T-helper 2 cell treated with Interferon-gamma antibody and Interleukin-4, amounts not matched to agents 5 μg/mL and 100 μg/mL, for 36 hours (primary cell): Measurements from ENCODE around the gene NECTIN2.
"Not testable (repeated sequence)": the region's sequence is repeated elsewhere in the genome, so short reads cannot be mapped to it uniquely, and the experiment has no call there.

Experiments used
- DNase-seq: peaks from one replicate; pipeline ENCODE4 v3.0.0; 2021; ENCODE audit warnings: low spot score
- H3K27ac Mint-ChIP-seq: one replicate; pipeline ENCODE4 v1.8.0; 2021; ENCODE audit warnings: mild to moderate bottlenecking, mixed read lengths
- H3K27me3 Mint-ChIP-seq: one replicate; pipeline ENCODE4 v1.8.0; 2021; ENCODE audit warnings: low read depth, mixed read lengths
- H3K36me3 Mint-ChIP-seq: one replicate; pipeline ENCODE4 v1.8.0; 2021; ENCODE audit warnings: low read depth, mixed read lengths
- H3K4me1 Mint-ChIP-seq: one replicate; pipeline ENCODE4 v1.8.0; 2021; ENCODE audit warnings: low read depth, mixed read lengths
- H3K4me3 Mint-ChIP-seq: one replicate; pipeline ENCODE4 v1.8.0; 2022; ENCODE audit warnings: mild to moderate bottlenecking, moderate library complexity, mixed read lengths
- H3K9me3 Mint-ChIP-seq: one replicate; pipeline ENCODE4 v1.8.0; 2021; ENCODE audit warnings: mixed read lengths

Gene NECTIN2

DNA sequence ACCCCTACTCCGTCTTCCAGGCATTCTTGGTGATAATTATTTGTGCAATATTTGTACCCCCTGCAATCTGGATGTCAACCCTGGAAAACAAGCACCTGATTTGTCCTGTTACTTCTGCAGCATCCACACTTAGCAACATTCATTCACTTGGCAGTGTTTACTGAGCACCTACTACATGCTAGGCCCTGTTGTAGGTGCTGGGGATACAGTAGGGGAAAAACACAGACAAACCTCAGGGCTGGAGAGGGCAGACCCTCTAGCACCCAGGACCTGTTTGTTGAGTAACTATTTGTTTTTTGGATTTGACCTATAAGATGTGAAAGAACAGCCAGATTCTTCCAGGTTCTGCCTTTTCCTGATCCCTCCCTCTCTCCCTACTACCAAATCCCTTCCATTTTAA, 9.5 kb downstream of the NECTIN2 start:
- Mint-ChIP-seq H3K9me3 (no peaks in the 10 kb centered on the region), H3K36me3 (no peaks in the 10 kb centered on the region), H3K4me1 (peaks cover 3% of the 10 kb centered on the region), H3K4me3 (no peak overlapping the region), H3K27me3 (peaks cover 6% of the 10 kb centered on the region), H3K27ac (no peak overlapping the region)
- DNase-seq, result no peak

DNA sequence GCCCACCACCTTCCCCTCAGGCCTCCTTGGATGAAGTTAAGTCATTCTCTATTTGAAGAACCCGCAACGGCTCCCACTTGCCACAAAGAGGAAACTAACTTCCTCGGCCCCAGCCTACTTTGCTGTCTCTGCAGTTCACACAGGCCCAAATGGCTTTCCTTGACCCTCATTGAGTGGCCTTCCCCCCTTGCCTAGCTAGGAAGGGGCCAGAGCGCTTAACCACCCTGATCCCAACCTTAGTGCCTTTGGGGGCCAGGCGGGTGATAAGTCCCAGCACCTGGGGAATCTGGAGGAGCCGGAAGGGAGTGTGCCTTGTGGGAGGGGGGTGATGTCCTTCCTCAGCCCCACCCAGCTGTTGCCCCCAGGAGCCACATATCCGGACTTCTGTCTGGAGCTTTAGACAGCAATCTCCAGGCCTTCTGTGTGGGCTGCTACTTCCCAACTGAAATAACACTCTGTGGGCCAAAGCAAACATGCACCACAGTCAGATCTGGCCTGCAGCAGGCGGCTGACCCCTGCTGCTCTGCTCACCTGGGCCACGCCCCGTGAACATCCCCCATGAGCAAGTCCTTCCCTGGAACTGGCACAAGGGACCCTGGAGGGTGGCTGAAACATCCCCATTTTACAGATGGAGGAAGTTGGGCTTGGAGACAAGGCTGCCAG, 10.5 kb downstream of the NECTIN2 start:
- no peak overlapping the region for H3K4me3 Mint-ChIP-seq
- no peaks in the 10 kb centered on the region for H3K36me3 Mint-ChIP-seq
- no peaks in the 10 kb centered on the region for H3K9me3 Mint-ChIP-seq
- peaks cover 3% of the 10 kb centered on the region for H3K4me1 Mint-ChIP-seq
- H3K27ac Mint-ChIP-seq, result no peak overlapping the region
- DNase-seq, result no peak
- H3K27me3 Mint-ChIP-seq, result peaks cover 6% of the 10 kb centered on the region

DNA sequence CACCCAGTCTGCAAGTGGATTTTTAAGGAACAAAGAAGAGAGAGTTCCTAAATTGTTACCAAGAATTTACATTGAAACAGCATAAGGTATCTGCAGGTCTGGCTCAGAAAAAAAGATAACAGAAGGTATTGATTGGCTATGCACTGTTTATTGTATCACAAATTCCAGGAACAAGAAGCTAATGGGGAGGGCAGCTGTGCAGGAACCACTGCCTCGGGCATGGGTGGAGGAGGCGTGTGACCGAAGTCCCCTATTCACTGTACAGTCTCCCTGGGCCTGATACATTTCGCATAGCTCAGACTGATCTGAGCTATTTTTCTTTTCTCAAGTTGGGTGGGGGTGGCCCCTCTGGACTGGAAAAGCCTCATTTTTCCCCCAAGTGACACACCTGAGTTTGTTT, 11.7 kb downstream of the NECTIN2 start:
- peaks cover 3% of the 10 kb centered on the region for H3K4me1 Mint-ChIP-seq
- no peak for DNase-seq
- no peaks in the 10 kb centered on the region for H3K9me3 Mint-ChIP-seq
- H3K27ac Mint-ChIP-seq, result no peak overlapping the region
- peaks cover 2% of the 10 kb centered on the region for H3K27me3 Mint-ChIP-seq
- H3K36me3 Mint-ChIP-seq, result no peaks in the 10 kb centered on the region
- no peak overlapping the region for H3K4me3 Mint-ChIP-seq

DNA sequence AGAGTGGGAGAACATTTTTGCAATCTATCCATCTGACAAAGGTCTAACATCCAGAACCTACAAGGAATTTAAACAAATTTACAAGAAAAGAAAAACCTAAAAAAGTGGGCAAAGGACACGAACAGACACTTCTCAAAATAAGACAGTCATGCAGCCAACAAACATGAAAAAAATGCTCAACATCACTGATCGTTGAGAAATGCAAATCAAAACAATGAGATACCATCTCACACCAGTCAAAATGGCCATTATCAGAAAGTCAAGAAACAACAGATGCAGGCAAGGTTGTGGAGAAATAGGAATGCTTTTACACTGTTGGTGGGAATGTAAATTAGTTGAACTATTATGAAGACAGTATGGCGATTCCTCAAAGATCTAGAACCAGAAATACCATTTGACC, 15.5 kb downstream of the NECTIN2 start:
- H3K27ac Mint-ChIP-seq, result not testable (repeated sequence)

DNA sequence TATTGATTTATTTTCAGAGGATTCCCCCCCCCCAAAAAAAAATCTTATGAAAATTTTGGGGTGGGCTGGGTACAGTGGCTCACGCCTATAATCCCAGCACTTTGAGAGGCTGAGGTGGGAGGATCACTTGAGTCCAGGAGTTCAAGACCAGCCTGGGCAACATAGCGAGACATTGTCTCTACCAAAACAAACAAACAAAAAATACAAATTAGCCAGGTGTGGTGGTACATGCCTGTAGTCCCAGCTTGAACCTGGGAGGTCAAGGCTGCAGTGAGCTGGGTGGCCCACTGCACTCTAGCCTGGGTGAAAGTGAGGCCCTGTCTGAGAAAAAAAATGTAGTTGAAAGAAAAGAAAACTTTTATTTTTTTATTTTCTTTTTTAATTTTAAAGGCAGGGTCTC, 17.9 kb downstream of the NECTIN2 start:
- Mint-ChIP-seq H3K4me1 (peaks cover 3% of the 10 kb centered on the region), H3K36me3 (no peaks in the 10 kb centered on the region), H3K27me3 (no peaks in the 10 kb centered on the region), H3K4me3 (no peak overlapping the region), H3K9me3 (no peaks in the 10 kb centered on the region), H3K27ac (no peak overlapping the region)
- DNase-seq, result no peak

More for the DNA sequence above, 15.5 kb downstream of the NECTIN2 start:
- H3K27me3 Mint-ChIP-seq, DNase-seq, H3K36me3 Mint-ChIP-seq, H3K4me3 Mint-ChIP-seq, H3K4me1 Mint-ChIP-seq, H3K9me3 Mint-ChIP-seq: not testable (repeated sequence)

DNA sequence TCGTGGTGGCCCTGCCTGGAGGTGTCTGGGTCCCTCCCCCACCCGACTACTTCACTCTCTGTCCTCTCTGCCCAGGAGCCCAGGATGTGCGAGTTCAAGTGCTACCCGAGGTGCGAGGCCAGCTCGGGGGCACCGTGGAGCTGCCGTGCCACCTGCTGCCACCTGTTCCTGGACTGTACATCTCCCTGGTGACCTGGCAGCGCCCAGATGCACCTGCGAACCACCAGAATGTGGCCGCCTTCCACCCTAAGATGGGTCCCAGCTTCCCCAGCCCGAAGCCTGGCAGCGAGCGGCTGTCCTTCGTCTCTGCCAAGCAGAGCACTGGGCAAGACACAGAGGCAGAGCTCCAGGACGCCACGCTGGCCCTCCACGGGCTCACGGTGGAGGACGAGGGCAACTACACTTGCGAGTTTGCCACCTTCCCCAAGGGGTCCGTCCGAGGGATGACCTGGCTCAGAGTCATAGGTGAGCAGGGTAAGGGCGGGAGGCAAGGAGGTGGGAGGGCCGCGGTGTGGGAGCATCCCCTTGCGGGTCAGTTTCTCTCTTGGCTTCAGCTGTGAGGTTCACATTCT, 19.2 kb downstream of the NECTIN2 start:
- Mint-ChIP-seq H3K4me1 (peaks cover 3% of the 10 kb centered on the region), H3K27me3 (no peaks in the 10 kb centered on the region)

DNA sequence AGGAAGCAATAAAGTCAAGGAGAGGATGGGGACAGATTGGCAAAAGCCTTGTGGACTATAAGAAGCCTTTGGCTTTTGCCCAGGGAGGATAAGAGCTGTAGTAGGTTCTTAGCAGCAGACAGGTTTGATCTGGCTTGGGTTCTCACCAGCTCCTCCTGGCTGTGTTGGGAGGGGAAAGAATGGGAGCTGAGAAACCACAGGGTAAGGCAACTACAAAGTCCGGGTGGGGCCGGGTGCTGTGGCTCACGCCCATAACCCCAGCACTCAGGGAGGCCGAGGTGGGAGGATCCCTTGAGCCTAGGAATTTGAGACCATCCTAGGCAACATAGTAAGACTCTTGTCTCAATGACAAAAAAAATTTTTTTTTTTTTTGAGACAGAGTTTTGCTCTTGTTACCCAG, 20.6 kb downstream of the NECTIN2 start:
- Mint-ChIP-seq H3K27ac (no peak overlapping the region), H3K4me1 (peaks cover 3% of the 10 kb centered on the region), H3K36me3 (no peaks in the 10 kb centered on the region), H3K9me3 (no peaks in the 10 kb centered on the region), H3K4me3 (no peak overlapping the region), H3K27me3 (no peaks in the 10 kb centered on the region)
- no peak for DNase-seq

More for the DNA sequence above, 19.2 kb downstream of the NECTIN2 start:
- Mint-ChIP-seq H3K27ac (no peak overlapping the region), H3K4me3 (no peak overlapping the region), H3K36me3 (no peaks in the 10 kb centered on the region), H3K9me3 (no peaks in the 10 kb centered on the region)
- DNase-seq, result no peak

DNA sequence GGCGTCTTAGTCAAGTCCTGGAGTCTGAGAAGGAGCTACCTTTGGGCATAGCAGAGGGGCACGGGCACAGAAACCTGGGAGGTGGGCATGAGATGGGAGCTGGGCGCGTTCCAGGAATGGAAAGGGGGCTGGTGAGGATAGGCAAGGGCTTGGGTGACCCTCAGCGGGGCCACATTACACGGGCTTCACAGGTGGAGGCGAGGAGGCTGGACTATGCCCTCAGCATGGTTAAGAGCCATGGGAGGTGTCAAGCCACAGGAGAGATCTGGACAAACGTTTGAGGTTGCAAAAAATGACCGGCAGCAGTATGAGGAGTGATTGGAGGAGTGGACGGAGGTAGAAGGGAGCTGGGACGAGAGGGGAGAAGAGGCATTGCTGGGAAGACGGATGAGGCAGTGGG, 21.5 kb downstream of the NECTIN2 start:
- no peaks in the 10 kb centered on the region for H3K9me3 Mint-ChIP-seq
- no peak overlapping the region for H3K4me3 Mint-ChIP-seq
- H3K27ac Mint-ChIP-seq, result no peak overlapping the region
- H3K36me3 Mint-ChIP-seq, result no peaks in the 10 kb centered on the region
- H3K4me1 Mint-ChIP-seq, result peaks cover 3% of the 10 kb centered on the region
- DNase-seq, result no peak
- H3K27me3 Mint-ChIP-seq, result no peaks in the 10 kb centered on the region

DNA sequence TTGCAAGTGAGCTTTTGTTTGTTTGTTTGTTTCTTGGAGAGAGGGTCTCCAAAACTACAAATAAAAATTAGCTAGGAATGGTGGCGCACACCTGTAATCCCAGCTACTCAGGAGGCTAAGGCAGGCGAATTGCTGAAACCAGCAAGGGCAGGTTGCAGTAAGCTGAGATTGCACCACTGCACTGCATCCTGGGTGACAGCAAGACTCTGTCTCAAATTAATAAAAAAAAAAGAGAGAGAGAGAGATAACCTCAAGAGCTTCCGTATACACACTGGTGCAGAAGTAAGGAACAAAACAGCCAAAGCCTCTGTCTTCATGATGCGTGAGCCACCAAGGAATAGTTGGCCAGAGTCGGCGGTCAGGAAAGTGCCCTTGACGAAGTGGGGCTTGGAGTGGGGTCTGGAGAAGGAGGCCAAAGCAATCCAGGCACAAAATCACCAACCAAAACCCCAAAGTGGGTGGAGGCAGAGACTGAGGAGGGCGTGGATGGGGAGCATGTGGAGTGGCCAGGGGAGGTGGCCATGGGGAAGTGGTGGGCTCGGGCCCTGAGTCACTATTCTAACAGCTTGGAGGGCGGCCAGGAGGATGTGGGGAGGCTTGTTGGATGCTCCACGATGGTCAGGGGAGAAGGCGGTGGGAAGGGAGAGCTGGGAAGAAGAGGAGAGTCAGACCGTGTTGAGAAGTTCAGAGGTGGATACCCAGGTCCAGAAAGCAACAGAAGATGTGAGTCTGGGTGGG, 23.8 kb downstream of the NECTIN2 start:
- Mint-ChIP-seq H3K4me1 (peaks cover 3% of the 10 kb centered on the region), H3K27me3 (no peaks in the 10 kb centered on the region), H3K27ac (no peak overlapping the region), H3K4me3 (no peak overlapping the region), H3K36me3 (no peaks in the 10 kb centered on the region), H3K9me3 (no peaks in the 10 kb centered on the region)
- DNase-seq, result no peak

DNA sequence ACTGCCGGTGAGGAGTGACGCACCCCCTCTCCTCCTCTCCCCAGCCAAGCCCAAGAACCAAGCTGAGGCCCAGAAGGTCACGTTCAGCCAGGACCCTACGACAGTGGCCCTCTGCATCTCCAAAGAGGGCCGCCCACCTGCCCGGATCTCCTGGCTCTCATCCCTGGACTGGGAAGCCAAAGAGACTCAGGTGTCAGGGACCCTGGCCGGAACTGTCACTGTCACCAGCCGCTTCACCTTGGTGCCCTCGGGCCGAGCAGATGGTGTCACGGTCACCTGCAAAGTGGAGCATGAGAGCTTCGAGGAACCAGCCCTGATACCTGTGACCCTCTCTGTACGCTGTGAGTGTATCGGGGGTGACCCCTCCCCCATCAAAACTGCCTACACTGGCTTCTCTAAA, 25.7 kb downstream of the NECTIN2 start:
- DNase-seq, result no peak
- Mint-ChIP-seq H3K4me3 (no peak overlapping the region), H3K36me3 (no peaks in the 10 kb centered on the region), H3K4me1 (no peaks in the 10 kb centered on the region), H3K9me3 (no peaks in the 10 kb centered on the region), H3K27me3 (no peaks in the 10 kb centered on the region), H3K27ac (no peak overlapping the region)

DNA sequence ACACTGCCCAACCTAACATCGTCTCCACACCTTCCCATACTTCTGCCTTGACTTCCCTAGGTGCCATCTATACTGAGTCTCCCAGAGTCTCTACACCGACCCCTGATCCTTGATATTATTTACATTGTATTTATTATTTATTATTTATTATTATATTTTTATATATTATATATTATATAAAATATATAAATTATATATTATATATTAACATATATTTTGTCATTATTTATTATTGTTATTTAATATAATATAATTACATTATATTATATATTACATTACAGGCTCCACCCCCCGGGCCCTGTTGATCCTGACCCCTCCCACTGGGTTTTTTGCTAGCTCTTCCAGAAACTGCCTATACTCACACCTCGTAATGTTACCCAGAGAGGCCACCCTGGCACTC, 26.6 kb downstream of the NECTIN2 start:
- Mint-ChIP-seq H3K4me1 (peaks cover 1% of the 10 kb centered on the region), H3K4me3 (no peak overlapping the region)

DNA sequence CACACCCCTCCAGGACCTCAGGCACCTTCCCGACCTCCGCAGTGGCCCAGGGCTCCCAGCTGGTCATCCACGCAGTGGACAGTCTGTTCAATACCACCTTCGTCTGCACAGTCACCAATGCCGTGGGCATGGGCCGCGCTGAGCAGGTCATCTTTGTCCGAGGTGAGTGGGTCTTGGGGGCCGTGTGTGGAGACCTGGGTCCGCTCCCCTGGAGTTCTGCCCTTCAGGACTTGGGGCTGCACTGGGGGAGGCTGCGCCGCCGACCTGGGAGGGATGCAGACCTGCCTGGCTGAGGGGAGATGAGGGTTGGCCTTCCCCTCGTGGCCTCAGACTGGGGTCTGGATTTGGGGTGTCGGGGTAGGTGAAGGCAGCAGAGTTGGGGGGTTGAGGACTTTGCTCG, 28.2 kb downstream of the NECTIN2 start:
- no peaks in the 10 kb centered on the region for H3K36me3 Mint-ChIP-seq
- no peak overlapping the region for H3K27ac Mint-ChIP-seq
- H3K27me3 Mint-ChIP-seq, result no peaks in the 10 kb centered on the region
- no peak overlapping the region for H3K4me3 Mint-ChIP-seq
- no peak for DNase-seq
- H3K4me1 Mint-ChIP-seq, result peaks cover 1% of the 10 kb centered on the region
- H3K9me3 Mint-ChIP-seq, result no peaks in the 10 kb centered on the region

More for the DNA sequence above, 26.6 kb downstream of the NECTIN2 start:
- Mint-ChIP-seq H3K9me3 (no peaks in the 10 kb centered on the region), H3K27me3 (no peaks in the 10 kb centered on the region), H3K36me3 (no peaks in the 10 kb centered on the region), H3K27ac (no peak overlapping the region)
- DNase-seq, result no peak

DNA sequence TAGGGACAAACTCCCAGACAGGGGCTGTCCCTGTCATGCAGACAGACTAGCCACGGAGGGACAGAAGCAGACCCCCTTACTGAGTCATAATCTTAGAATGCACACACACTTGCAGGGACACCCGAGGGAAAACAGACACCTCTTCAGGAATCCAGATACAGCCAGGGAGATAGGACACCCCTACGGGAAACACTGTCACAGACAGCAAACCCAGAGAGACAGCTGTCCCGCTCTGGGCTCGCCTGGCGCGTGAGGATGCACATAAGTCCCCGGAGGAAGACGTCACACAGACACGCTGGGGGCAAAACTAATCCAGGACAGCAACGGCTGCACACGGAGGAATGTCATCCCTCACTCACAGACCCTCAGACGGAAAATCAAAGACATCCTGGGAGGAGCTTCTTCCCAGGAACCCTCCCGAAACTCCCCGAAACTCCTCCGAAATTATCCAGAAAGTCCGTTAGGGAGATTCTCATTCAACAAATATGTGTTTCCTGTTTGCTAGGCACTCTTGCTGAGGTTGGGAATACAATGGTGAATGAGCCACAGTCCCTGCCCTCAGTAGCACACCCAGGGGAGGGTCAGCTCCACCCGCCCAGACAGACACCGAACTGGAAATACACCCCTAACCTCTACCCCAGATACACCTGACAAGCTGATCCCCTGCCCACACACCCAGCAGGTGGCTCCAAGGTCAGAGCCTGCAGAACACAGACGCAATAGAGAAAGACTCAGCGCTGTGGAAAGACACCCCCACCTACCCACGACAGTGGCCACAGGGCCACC, 29.8 kb downstream of the NECTIN2 start:
- no peak overlapping the region for H3K27ac Mint-ChIP-seq
- no peak for DNase-seq
- H3K4me3 Mint-ChIP-seq, result no peak overlapping the region
- H3K4me1 Mint-ChIP-seq, result peaks cover 1% of the 10 kb centered on the region
- H3K27me3 Mint-ChIP-seq, result no peaks in the 10 kb centered on the region
- H3K36me3 Mint-ChIP-seq, result no peaks in the 10 kb centered on the region
- no peaks in the 10 kb centered on the region for H3K9me3 Mint-ChIP-seq

DNA sequence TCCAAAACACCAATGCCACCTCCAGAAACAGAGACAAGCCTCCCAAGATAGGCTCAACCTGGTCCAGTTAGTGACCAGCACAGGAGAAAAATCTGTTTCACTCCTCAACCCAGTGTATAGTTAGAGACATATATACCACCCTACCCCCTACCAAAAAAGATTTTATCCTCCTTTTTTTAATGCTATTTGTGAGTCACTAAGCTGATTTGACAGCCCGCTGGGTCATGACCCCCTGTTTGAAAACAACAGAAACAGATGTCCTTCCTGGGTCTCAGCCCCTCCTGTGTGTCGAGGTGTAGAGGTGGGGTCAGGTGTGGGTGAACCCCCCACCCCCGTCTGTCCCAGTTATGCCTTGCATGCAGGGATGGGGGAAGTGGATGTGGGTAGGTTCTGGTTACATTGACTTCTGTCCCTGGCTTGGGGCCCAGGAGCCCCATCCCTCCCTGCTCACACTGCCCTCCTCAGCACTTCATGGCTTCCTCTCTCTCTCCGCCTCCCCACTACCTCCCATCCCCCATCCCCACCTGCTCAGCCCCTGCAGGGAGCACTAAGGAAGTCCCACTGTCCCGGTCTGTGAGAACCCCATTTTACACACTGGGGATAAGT, 30.9 kb downstream of the NECTIN2 start:
- no peaks in the 10 kb centered on the region for H3K27me3 Mint-ChIP-seq
- H3K27ac Mint-ChIP-seq, result no peak overlapping the region
- DNase-seq, result no peak
- H3K9me3 Mint-ChIP-seq, result no peaks in the 10 kb centered on the region
- peaks cover 1% of the 10 kb centered on the region for H3K4me1 Mint-ChIP-seq
- H3K4me3 Mint-ChIP-seq, result no peak overlapping the region
- no peaks in the 10 kb centered on the region for H3K36me3 Mint-ChIP-seq
